Stomach (tissue), 4 donors: ENCODE measurements around the gene ATXN1.

Experiments used
- EP300 ChIP-seq: sonication (generic); formaldehyde crosslinking; IDR thresholded peaks from one replicate; pipeline ENCODE4 v1.6.1; 2017; ENCODE audit warnings: antibody characterized with exemption
- POLR2A ChIP-seq, 4 donors: fragments of 450-650 bp; IDR thresholded peaks; one replicate each; pipeline ENCODE4 v1.6.1; 2016; ENCODE audit warnings: antibody characterized with exemption in 4 of 4, control low read depth in 2 of 4, mild to moderate bottlenecking in 1 of 4, moderate library complexity in 1 of 4
- POLR2AphosphoS5 ChIP-seq, 3 donors: sonication (generic); formaldehyde crosslinking; IDR thresholded peaks; one replicate each; pipeline ENCODE4 v1.6.1; 2016; ENCODE audit warnings: antibody characterized with exemption in 3 of 3
- TF ChIP-seq, protein P1 (sequence below), 7 experiments: fragments of 450-650 bp in 4 of 7; fragments of 200-600 bp in 3 of 7; sonication (generic) in 3 of 7; IDR thresholded peaks; one replicate each; pipeline ENCODE4 v1.5.1; 2016 to 2019; ENCODE audit warnings: antibody characterized with exemption in 7 of 7, control low read depth in 2 of 7, mild to moderate bottlenecking in 1 of 7

DNA sequence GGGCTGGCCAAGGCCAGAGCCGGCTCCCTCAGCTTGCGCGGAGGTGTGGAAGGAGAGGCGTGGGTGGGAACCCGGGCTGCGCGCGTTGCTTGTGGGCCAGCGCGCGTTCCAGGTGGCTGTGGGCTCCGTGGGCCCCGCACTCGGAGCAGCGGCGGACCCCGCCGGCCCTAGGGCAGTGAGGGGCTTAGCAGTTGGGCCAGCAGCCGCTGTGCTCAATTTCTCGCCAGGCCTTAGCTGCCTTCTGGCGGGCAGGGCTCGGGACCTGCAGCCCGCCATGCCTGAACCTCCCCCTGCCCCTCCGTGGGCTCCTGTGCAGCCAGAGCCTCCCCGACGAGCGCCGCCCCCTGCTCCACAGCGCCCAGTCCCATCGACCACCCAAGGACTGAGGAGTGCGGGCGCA lies 414.4 kb downstream of the ATXN1 start:
- TF ChIP-seq, protein P1, sequence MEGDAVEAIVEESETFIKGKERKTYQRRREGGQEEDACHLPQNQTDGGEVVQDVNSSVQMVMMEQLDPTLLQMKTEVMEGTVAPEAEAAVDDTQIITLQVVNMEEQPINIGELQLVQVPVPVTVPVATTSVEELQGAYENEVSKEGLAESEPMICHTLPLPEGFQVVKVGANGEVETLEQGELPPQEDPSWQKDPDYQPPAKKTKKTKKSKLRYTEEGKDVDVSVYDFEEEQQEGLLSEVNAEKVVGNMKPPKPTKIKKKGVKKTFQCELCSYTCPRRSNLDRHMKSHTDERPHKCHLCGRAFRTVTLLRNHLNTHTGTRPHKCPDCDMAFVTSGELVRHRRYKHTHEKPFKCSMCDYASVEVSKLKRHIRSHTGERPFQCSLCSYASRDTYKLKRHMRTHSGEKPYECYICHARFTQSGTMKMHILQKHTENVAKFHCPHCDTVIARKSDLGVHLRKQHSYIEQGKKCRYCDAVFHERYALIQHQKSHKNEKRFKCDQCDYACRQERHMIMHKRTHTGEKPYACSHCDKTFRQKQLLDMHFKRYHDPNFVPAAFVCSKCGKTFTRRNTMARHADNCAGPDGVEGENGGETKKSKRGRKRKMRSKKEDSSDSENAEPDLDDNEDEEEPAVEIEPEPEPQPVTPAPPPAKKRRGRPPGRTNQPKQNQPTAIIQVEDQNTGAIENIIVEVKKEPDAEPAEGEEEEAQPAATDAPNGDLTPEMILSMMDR (IDR thresholded peaks at IDR 0.05) = no peak
- TF ChIP-seq POLR2A (IDR thresholded peaks at IDR 0.05) = no peak
- no peak for TF ChIP-seq POLR2AphosphoS5 (IDR thresholded peaks at IDR 0.05)
- TF ChIP-seq EP300 = no peak
